COR-L47 (cell line): ENCODE data around the gene GTF2B.
"Not testable (repeated sequence)": the region's sequence is repeated elsewhere in the genome, so short reads cannot be mapped to it uniquely, and the experiment has no call there.

ENCODE experiments used
- DNase-seq: peaks from one replicate; lab custom pipeline; 2025; lab: John Stamatoyannopoulos, UW

Gene GTF2B

GRCh38 chr1:88883156-88883555 lies 8.2 kb downstream of the GTF2B start:
- DNase-seq = no peak

GRCh38 chr1:88880717-88881116 lies 10.7 kb downstream of the GTF2B start:
- DNase-seq = not testable (repeated sequence)

GRCh38 chr1:88878731-88879130 lies 12.6 kb downstream of the GTF2B start:
- DNase-seq = no peak

GRCh38 chr1:88877911-88878310 lies 13.5 kb downstream of the GTF2B start:
- DNase-seq = no peak

GRCh38 chr1:88877382-88877825 lies 14.0 kb downstream of the GTF2B start:
- peak; percentile 8 for DNase-seq

- no peak for DNase-seq
Observed at GRCh38 chr1:88876573-88877365, 14.6 kb downstream of the GTF2B start.

GRCh38 chr1:88875595-88875994 lies 15.8 kb downstream of the GTF2B start:
- DNase-seq = no peak

- no peak for DNase-seq
Observed at GRCh38 chr1:88873737-88874349, 17.5 kb downstream of the GTF2B start.

GRCh38 chr1:88869644-88870043 lies 21.7 kb downstream of the GTF2B start:
- not testable (repeated sequence) for DNase-seq

GRCh38 chr1:88867743-88868521 lies 23.4 kb downstream of the GTF2B start:
- DNase-seq = no peak

- no peak for DNase-seq
Observed at GRCh38 chr1:88851303-88852063, 39.9 kb downstream of the GTF2B start.

GRCh38 chr1:88847643-88848042 lies 43.7 kb downstream of the GTF2B start:
- DNase-seq = no peak

GRCh38 chr1:88825721-88826120 lies 65.6 kb downstream of the GTF2B start:
- no peak for DNase-seq

- not testable (repeated sequence) for DNase-seq
Observed at GRCh38 chr1:88819642-88820041, 71.7 kb downstream of the GTF2B start.

- no peak for DNase-seq
Observed at GRCh38 chr1:88813471-88813870, 77.9 kb downstream of the GTF2B start.

GRCh38 chr1:88812366-88812765 lies 79.0 kb downstream of the GTF2B start:
- no peak for DNase-seq

GRCh38 chr1:88803444-88803843 lies 87.9 kb downstream of the GTF2B start:
- DNase-seq = no peak

- no peak for DNase-seq
Observed at GRCh38 chr1:88802950-88803349, 88.4 kb downstream of the GTF2B start.
